Measurements from ENCODE around the gene MUC12. TPM values are rescaled to one million over a fixed set of nuclear protein-coding genes. Genes with fewer than 3 reads are reported as not detected.

Gene MUC12
- total and polyA plus RNA-seq, 2 of the 8 experiments (the other 6 are each of a cell fraction or from before 2014, with no cell fraction given) = 7.7 to 16.2 TPM

GRCh38 chr7:101031082-101031481 lies 61.7 kb downstream of the MUC12 start (continued):
- no peak for TF ChIP-seq POU5F1 (IDR thresholded peaks at IDR 0.05; ENCODE audit: low read depth, low read length)
- no peak for TF ChIP-seq RNF2 (IDR thresholded peaks at IDR 0.05; ENCODE audit: borderline replicate concordance, low read depth, low read length, missing control alignments, poor library complexity, severe bottlenecking)
- no peak for TF ChIP-seq RFX5 (IDR thresholded peaks at IDR 0.05; ENCODE audit: borderline replicate concordance, low read depth, low read length)
- TF ChIP-seq KDM1A (IDR thresholded peaks at IDR 0.05; ENCODE audit: borderline replicate concordance, low read length) = no peak
- no peak for TF ChIP-seq CEBPB (IDR thresholded peaks at IDR 0.05; ENCODE audit: low read depth, low read length)
- TF ChIP-seq EGR1 (IDR thresholded peaks at IDR 0.05; ENCODE audit: borderline replicate concordance, low read depth, low read length) = no peak
- TF ChIP-seq NRF1 (IDR thresholded peaks at IDR 0.05; ENCODE audit: low read depth, low read length) = no peak
- TF ChIP-seq CHD7 (IDR thresholded peaks at IDR 0.05; ENCODE audit: insufficient replicate concordance, low read length) = no peak
- no peak for TF ChIP-seq TEAD4 (IDR thresholded peaks at IDR 0.05; ENCODE audit: low read depth, low read length)
- 0 out of 4 replicates have a peak, but pooled peaks of 1 of the 2 experiments have one; percentile 21 for TF ChIP-seq SIN3A (conservative IDR thresholded peaks at IDR 0.05 in 1 of 2, IDR thresholded peaks at IDR 0.05 in 1 of 2; ENCODE audit: low read depth in 1 of 2, low read length in 2 of 2)
